Stimulated activated CD4-positive, alpha-beta T cell treated with anti-CD3 and anti-CD28 coated beads, Interleukin-15, amount 100 ng/mL, for 48 hours (primary cell): ENCODE results near the gene ZCWPW2.

Experiments
- DNase-seq, 2 donors: peaks; one replicate each; pipeline ENCODE4 v3.0.0-alpha.2; 2020; ENCODE audit warnings: low read depth in 2 of 2

ZCWPW2 gene

DNA sequence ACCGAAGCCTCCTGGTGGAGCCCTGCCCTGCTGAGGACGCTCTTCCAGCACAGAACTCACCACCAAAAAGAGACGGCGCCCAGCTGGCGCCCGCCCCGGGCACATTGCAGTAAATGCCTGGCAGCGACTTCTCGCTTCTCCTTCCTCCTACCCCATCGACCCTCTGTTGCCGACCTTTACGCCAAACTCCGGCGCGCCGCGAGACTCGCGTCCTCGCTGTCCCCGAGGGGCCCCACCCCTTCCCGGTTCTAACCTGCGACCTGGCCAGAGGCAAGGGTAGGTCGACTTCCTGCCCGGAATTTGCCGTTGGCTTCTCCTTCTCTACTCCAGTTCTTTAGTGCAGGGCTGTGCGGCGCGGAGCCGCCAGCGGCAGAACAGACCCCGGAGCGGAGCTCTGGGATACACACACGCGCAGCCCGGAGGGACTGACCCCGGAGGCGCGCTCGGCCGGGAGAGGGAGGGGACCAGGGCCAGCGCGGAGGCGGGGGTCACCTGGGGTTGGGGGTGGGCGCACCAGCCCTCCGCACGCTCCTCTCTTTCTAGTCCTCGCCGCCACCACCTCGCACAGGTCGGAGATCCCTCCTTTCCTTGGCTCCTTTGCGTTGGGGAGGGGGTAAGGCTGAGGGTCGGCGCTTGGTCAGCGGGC lies 226.7 kb downstream of the ZCWPW2 start:
- no peak for DNase-seq
